Neuronal stem cell (in vitro differentiated cells): Measurements from ENCODE around the gene ALPK3.

Experiments
- DNase-seq: peaks from one replicate; pipeline ENCODE4 v3.0.0-alpha.2; 2013; ENCODE audit warnings: low spot score
- H2AFZ ChIP-seq: one replicate; pipeline ENCODE4 v1.6.1; 2013; ENCODE audit warnings: mild to moderate bottlenecking, low read length, inconsistent platforms
- H2AK5ac ChIP-seq: 2 replicates; pipeline ENCODE4 v1.6.1; 2013; ENCODE audit warnings: low read depth, mild to moderate bottlenecking, inconsistent platforms, low read length, moderate library complexity, mixed read lengths
- H2BK120ac ChIP-seq: 2 replicates; pipeline ENCODE4 v1.6.1; 2013; ENCODE audit warnings: low read depth, mild to moderate bottlenecking, inconsistent platforms, low read length, moderate library complexity, mixed read lengths
- H2BK12ac ChIP-seq: one replicate; pipeline ENCODE4 v1.6.1; 2013; ENCODE audit warnings: low read length, inconsistent platforms
- H2BK15ac ChIP-seq: 2 replicates; pipeline ENCODE4 v1.6.1; 2013; ENCODE audit warnings: mild to moderate bottlenecking, low read length, inconsistent platforms, mixed read lengths
- H2BK5ac ChIP-seq: one replicate; pipeline ENCODE4 v1.6.1; 2013; ENCODE audit warnings: inconsistent platforms, mild to moderate bottlenecking, low read length, moderate library complexity
- H3K14ac ChIP-seq: one replicate; pipeline ENCODE4 v1.6.1; 2013; ENCODE audit warnings: low read length, inconsistent platforms
- H3K18ac ChIP-seq: 2 replicates; pipeline ENCODE4 v1.6.1; 2013; ENCODE audit warnings: low read length, inconsistent platforms
- H3K23ac ChIP-seq: 2 replicates; pipeline ENCODE4 v1.6.1; 2013; ENCODE audit warnings: low read depth, mild to moderate bottlenecking, mixed read lengths, low read length, inconsistent platforms; ENCODE audit not compliant: poor library complexity
- H3K27ac ChIP-seq: replicated peaks from 3 replicates; pipeline ENCODE4 v1.5.1; 2013; ENCODE audit warnings: low read length, inconsistent platforms
- H3K27me3 ChIP-seq, 3 experiments: 2 replicates each; pipeline ENCODE4 v1.6.1; 2013; ENCODE audit warnings: low read length in 3 of 3, mild to moderate bottlenecking in 2 of 3, inconsistent platforms in 1 of 3, low read depth in 1 of 3, mixed read lengths in 1 of 3, moderate library complexity in 1 of 3; ENCODE audit not compliant: control insufficient read depth in 3 of 3, insufficient read depth in 3 of 3
- H3K36me3 ChIP-seq, 2 donors: replicated peaks in 1 of 2; 2 replicates each; pipeline ENCODE4 v1.6.1; 2013; ENCODE audit warnings: low read length in 2 of 2; ENCODE audit not compliant: control insufficient read depth in 2 of 2, insufficient read depth in 2 of 2
- H3K4ac ChIP-seq: 2 replicates; pipeline ENCODE4 v1.6.1; 2013; ENCODE audit warnings: inconsistent platforms, mild to moderate bottlenecking, low read length, moderate library complexity
- H3K4me1 ChIP-seq, 2 donors: 1 replicate in 1 of 2; 2 replicates in 1 of 2; pipeline ENCODE4 v1.6.1; 2013; ENCODE audit warnings: low read length in 2 of 2, low read depth in 1 of 2; ENCODE audit not compliant: control insufficient read depth in 2 of 2, insufficient read depth in 1 of 2
- H3K4me2 ChIP-seq: one replicate; pipeline ENCODE4 v1.6.1; 2013; ENCODE audit warnings: mild to moderate bottlenecking, low read length, inconsistent platforms; ENCODE audit not compliant: insufficient read depth, poor library complexity, severe bottlenecking
- H3K4me3 ChIP-seq, 2 donors: 2 replicates each; pipeline ENCODE4 v1.5.1; 2013; ENCODE audit warnings: low read length in 2 of 2, mild to moderate bottlenecking in 2 of 2, inconsistent platforms in 1 of 2, moderate library complexity in 1 of 2
- H3K79me1 ChIP-seq: one replicate; pipeline ENCODE4 v1.6.1; 2013; ENCODE audit warnings: low read depth, mild to moderate bottlenecking, inconsistent platforms, low read length, moderate library complexity
- H3K9ac ChIP-seq: one replicate; pipeline ENCODE4 v1.6.1; 2013; ENCODE audit warnings: mild to moderate bottlenecking, low read depth, low read length, inconsistent platforms; ENCODE audit not compliant: poor library complexity
- H3K9me3 ChIP-seq, 2 donors: replicated peaks in 1 of 2; 2 replicates each; pipeline versions ENCODE3 to v1.6.1; 2013; ENCODE audit warnings: low read length in 2 of 2, mild to moderate bottlenecking in 2 of 2, inconsistent platforms in 1 of 2, low read depth in 1 of 2, mixed read lengths in 1 of 2, moderate library complexity in 1 of 2; ENCODE audit not compliant: control insufficient read depth in 2 of 2, insufficient read depth in 1 of 2
- H4K8ac ChIP-seq: one replicate; pipeline ENCODE4 v1.6.1; 2013; ENCODE audit warnings: low read depth, mild to moderate bottlenecking, inconsistent platforms, low read length, moderate library complexity
- H4K91ac ChIP-seq: one replicate; pipeline ENCODE4 v1.6.1; 2013; ENCODE audit warnings: low read length, low read depth, mild to moderate bottlenecking, inconsistent platforms; ENCODE audit not compliant: poor library complexity
- WGBS, 2 donors: extraction: QIAGEN DNeasy Blood & Tissue Kit; methylation state at CpG; one replicate each; pipeline ENCODE4 v1.1.7; 2013; ENCODE audit warnings: missing lambda C conversion rate in 2 of 2, mixed read lengths in 1 of 2; ENCODE audit not compliant: insufficient read length in 2 of 2, insufficient replicate concordance in 1 of 2; ENCODE audit errors: extremely low coverage in 2 of 2; 5-methylcytosine and 5-hydroxymethylcytosine counted together

ALPK3 gene

GRCh38 chr15:84773716-84774115, 43.4 kb upstream of the ALPK3 start:
- H3K4me3 ChIP-seq = no peak overlapping the region
- H3K14ac ChIP-seq = no peak overlapping the region
- no peak overlapping the region for H4K8ac ChIP-seq
- no peak overlapping the region for H3K4me2 ChIP-seq
- WGBS, 2 donors = no CpG with 5 or more reads among the region's 3 CpGs
- H3K9ac ChIP-seq = no peak overlapping the region
- no peak overlapping the region for H3K18ac ChIP-seq
- no peaks in the 10 kb centered on the region for H3K4me1 ChIP-seq
- H3K4ac ChIP-seq = no peak overlapping the region
- no peak overlapping the region for H2BK12ac ChIP-seq
- peaks cover 5 to 65% of the 10 kb centered on the region in 2 donors for H3K36me3 ChIP-seq
- no peak overlapping the region for H2AFZ ChIP-seq
- no peak overlapping the region for H3K27ac ChIP-seq
- H3K27me3 ChIP-seq = no peaks in the 10 kb centered on the region
- no peak overlapping the region for H2AK5ac ChIP-seq
- DNase-seq = no peak
- no peak overlapping the region for H4K91ac ChIP-seq
- no peak overlapping the region for H2BK120ac ChIP-seq
- no peaks in the 10 kb centered on the region for H3K79me1 ChIP-seq
- H3K23ac ChIP-seq = no peak overlapping the region
- no peak overlapping the region for H2BK15ac ChIP-seq
- H3K9me3 ChIP-seq = peaks cover 0 to 9% of the 10 kb centered on the region in 2 donors
- H2BK5ac ChIP-seq = no peak overlapping the region

- Histone ChIP-seq H3K27me3 (no peaks in the 10 kb centered on the region), H2AFZ (no peak overlapping the region), H3K14ac (no peak overlapping the region), H3K4me2 (no peak overlapping the region), H3K4ac (no peak overlapping the region), H3K79me1 (no peaks in the 10 kb centered on the region), H3K9ac (no peak overlapping the region), H3K36me3 (peaks cover 2 to 63% of the 10 kb centered on the region in 2 donors), H4K8ac (no peak overlapping the region), H3K23ac (no peak overlapping the region), H2BK12ac (no peak overlapping the region), H2BK5ac (no peak overlapping the region), H4K91ac (no peak overlapping the region), H3K4me3 (no peak overlapping the region), H2AK5ac (no peak overlapping the region), H3K4me1 (no peaks in the 10 kb centered on the region), H3K18ac (no peak overlapping the region), H3K27ac (no peak overlapping the region), H2BK15ac (no peak overlapping the region), H2BK120ac (no peak overlapping the region), H3K9me3 (peaks cover 0 to 9% of the 10 kb centered on the region in 2 donors)
- no CpG with 5 or more reads among the region's 1 CpG for WGBS, 2 donors
- DNase-seq = no peak
Observed at GRCh38 chr15:84775867-84776449, 41.2 kb upstream of the ALPK3 start.

- WGBS, 2 donors = no CpG with 5 or more reads among the region's 13 CpGs
- H4K91ac ChIP-seq = no peak overlapping the region
- H2BK15ac ChIP-seq = no peak overlapping the region
- no peak overlapping the region for H2AFZ ChIP-seq
- DNase-seq = no peak
- H3K79me1 ChIP-seq = no peaks in the 10 kb centered on the region
- peaks cover 0 to 9% of the 10 kb centered on the region in 2 donors for H3K9me3 ChIP-seq
- H3K4me2 ChIP-seq = no peak overlapping the region
- no peak overlapping the region for H3K4ac ChIP-seq
- H3K27ac ChIP-seq = no peak overlapping the region
- H3K4me3 ChIP-seq = no peak overlapping the region
- no peak overlapping the region for H2AK5ac ChIP-seq
- no peak overlapping the region for H3K18ac ChIP-seq
- no peaks in the 10 kb centered on the region for H3K27me3 ChIP-seq
- H2BK120ac ChIP-seq = no peak overlapping the region
- H3K9ac ChIP-seq = no peak overlapping the region
- H3K23ac ChIP-seq = no peak overlapping the region
- no peaks in the 10 kb centered on the region for H3K4me1 ChIP-seq
- no peak overlapping the region for H2BK12ac ChIP-seq
- no peak overlapping the region for H3K14ac ChIP-seq
- H4K8ac ChIP-seq = no peak overlapping the region
- H2BK5ac ChIP-seq = no peak overlapping the region
- peaks cover 8 to 68% of the 10 kb centered on the region in 2 donors for H3K36me3 ChIP-seq
Observed at GRCh38 chr15:84778194-84778593, 39.0 kb upstream of the ALPK3 start.

DNA sequence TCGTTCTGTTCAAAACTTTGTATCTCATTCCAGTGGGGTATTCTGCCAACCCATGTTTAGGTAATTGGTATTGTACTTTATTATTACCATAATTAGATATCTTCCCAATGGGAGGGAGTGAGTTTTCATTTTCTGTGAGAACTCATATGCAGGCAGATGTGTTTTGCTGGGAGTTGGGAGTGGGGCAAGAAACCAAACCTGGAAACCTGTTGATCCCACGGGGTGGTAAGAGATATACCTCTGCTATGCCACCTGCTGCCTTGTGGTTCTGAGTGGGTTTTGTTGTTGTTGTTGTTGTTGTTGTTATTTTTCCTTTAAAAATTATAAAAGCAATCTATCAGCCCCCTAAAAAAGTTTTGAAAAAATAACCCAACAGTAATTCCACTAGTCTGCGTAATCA, 36.7 kb upstream of the ALPK3 start:
- no CpG with 5 or more reads among the region's 3 CpGs for WGBS, 2 donors
- Histone ChIP-seq H2BK15ac (no peak overlapping the region), H3K27me3 (no peaks in the 10 kb centered on the region), H3K18ac (no peak overlapping the region), H2BK120ac (no peak overlapping the region), H3K4me1 (no peaks in the 10 kb centered on the region), H2BK5ac (no peak overlapping the region), H3K14ac (no peak overlapping the region), H3K36me3 (peaks cover 22 to 75% of the 10 kb centered on the region in 2 donors), H3K27ac (no peak overlapping the region), H3K4me2 (no peak overlapping the region), H4K8ac (no peak overlapping the region), H4K91ac (no peak overlapping the region), H2AK5ac (no peak overlapping the region), H3K23ac (no peak overlapping the region), H3K9ac (no peak overlapping the region), H3K9me3 (peaks cover 0 to 3% of the 10 kb centered on the region in 2 donors), H3K4ac (no peak overlapping the region), H3K4me3 (no peak overlapping the region), H3K79me1 (no peaks in the 10 kb centered on the region), H2BK12ac (no peak overlapping the region), H2AFZ (no peak overlapping the region)
- no peak for DNase-seq
